GM13977 (cell line): Measurements from ENCODE around the gene ALPK1.

Experiments used
- DNase-seq: peaks from one replicate; pipeline ENCODE4 v3.0.0; 2012; ENCODE audit warnings: low spot score
- in situ Hi-C: fragments of 300-500 bp; cut with MboI; formaldehyde crosslinking; loops from one replicate; pipeline ENCODE4 v1.12.0; 2022; ENCODE audit warnings: low sequenced_read_pairs, low pct_unique_long_range_greater_than_20kb, mixed read lengths, inconsistent platforms; ENCODE audit not compliant: unreplicated experiment
- TF ChIP-seq, protein P1 (sequence below): IDR thresholded peaks from 2 replicates; pipeline ENCODE4 v1.5.1; 2012; ENCODE audit warnings: mild to moderate bottlenecking, control low read depth; ENCODE audit not compliant: insufficient read depth; ENCODE audit errors: extremely low read depth, missing control alignments

The ALPK1 gene

DNA sequence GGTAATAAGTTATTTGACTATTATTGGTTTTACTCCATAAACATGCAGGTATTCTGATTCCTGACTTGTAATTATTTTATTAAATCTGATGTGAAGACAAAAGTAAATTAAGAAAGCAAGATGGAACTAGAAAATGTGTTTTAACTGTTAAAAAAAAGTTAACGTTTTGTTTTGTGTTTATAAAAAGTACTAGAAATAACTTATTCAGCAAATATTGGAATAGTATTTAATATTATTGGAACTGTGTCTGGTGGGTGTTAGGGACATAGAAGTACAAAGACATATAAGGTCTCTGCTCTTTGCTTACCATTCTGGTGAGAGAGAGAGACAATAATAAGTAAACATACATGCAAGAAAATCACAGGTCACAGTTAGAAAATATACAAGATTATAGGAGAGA is 27.1 kb upstream of the ALPK1 start:
- TF ChIP-seq, protein P1, sequence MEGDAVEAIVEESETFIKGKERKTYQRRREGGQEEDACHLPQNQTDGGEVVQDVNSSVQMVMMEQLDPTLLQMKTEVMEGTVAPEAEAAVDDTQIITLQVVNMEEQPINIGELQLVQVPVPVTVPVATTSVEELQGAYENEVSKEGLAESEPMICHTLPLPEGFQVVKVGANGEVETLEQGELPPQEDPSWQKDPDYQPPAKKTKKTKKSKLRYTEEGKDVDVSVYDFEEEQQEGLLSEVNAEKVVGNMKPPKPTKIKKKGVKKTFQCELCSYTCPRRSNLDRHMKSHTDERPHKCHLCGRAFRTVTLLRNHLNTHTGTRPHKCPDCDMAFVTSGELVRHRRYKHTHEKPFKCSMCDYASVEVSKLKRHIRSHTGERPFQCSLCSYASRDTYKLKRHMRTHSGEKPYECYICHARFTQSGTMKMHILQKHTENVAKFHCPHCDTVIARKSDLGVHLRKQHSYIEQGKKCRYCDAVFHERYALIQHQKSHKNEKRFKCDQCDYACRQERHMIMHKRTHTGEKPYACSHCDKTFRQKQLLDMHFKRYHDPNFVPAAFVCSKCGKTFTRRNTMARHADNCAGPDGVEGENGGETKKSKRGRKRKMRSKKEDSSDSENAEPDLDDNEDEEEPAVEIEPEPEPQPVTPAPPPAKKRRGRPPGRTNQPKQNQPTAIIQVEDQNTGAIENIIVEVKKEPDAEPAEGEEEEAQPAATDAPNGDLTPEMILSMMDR: no peak
- no peak for DNase-seq
- in situ Hi-C loops: no loop called here

DNA sequence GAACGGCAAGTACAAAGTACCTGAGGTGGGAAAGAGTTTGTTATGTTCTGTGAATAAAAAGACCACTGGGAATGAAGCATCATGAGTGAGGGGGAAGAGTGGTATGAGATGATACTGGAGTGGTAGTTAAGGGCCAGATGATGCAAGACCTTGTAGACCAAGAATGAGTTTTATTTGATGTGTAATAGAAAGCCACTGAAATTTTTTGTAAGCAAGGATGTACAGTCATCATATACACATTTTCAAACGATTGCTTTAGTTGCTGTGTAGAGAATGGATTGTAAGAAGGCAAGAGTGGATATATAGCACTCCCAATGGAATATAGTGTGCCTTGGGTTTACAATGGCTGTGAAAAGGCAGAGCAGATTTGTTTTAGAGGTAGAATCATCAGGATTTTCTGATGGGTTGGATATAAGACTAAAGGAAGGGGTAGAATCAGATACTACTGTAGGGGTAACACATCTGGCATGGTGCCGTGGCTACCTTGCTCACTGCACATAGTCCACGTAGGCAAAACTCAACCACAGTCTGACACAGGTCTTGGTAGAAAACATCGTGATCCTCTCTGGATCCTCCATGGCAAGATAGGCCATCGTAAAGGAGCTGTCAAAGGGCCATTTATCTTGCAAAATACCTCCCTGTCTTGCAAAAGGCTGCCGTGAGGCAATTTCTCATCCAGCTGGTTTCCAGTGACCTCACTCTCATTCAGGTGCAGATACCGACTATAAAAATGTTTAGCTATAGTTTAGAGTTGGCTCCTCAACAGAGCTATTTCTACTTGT is 26.3 kb upstream of the ALPK1 start:
- TF ChIP-seq, protein P1: no peak
- DNase-seq: no peak
- in situ Hi-C loops: no loop called here

DNA sequence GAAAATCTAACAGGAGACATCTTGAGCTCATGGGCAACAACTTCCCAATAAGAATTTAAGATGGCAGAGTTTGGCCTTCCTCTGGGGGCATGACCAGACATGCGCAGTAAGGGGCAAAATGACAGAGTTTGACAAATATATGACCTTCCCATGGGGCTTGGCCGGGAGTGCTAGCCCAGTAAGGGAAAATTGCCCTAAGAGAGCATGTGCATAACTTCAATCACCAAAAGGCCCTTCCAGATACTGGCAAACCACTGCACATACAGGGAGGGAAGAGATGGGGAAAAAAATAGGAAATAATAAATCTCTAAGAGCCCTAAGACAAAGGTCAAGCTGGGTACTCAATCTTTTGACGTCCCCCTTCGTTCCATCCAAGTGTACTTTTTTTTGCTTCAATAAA is 24.9 kb upstream of the ALPK1 start:
- no peak for DNase-seq
- in situ Hi-C loops: no loop called here
- TF ChIP-seq, protein P1: no peak

DNA sequence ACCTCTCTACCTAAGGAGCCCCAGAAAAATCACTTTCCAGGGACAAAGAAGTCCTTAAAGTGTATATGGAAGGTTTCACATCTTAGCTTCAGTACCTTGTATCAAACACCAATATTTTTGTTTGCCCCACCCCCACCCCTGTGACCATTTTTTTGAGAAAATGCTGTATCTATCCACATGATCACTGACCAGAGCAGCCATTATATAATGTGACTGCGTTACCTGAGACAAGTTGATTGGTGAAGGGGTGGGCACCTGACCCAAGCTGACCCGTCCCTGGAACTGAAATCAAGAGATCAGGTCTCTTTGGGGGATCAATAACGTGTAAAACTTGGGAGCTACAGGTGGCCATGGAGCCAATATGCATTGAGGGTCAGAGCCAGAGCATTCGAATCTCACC is 22.2 kb upstream of the ALPK1 start:
- TF ChIP-seq, protein P1: no peak
- in situ Hi-C loops: no loop called here
- no peak for DNase-seq

DNA sequence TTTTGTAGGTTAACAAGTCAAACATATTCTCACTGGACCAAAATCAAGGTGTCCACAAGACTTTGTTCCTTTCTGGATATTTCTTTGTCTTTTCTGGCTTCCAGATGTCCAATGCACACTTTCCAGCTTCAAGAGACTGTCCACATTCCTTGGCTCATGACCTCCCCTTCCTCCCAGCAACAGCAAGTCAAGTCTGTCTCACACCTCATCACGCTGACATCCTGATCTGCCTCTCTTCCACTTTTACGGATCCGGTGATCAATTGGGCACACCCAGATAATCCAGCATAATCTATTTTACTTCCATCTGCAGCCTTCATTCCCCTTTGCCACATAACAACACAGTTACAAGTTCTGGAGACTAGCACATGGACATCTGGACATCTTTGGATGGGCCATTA is 21.1 kb upstream of the ALPK1 start:
- no peak for DNase-seq
- in situ Hi-C loops: no loop called here

DNA sequence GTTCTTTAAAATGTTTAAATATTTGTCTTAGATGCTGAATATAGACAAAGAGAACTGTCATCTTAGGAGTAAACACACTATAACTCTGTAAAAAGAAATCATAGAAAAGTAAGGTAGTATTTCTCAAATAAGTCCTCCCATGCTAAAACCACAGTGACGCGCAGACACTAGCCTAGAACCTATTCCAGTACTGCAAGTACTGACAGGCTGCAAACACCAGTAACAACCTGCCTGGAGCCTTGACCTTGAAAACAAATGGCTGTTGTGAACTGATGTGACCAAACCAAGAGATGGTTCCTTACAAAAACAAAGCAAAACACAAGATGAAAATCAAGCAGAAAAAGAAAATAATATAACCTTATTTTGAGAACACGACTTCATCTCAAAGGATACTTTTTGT is 19.9 kb upstream of the ALPK1 start:
- TF ChIP-seq, protein P1: no peak
- DNase-seq: no peak
- in situ Hi-C loops: no loop called here

More for the DNA sequence above, 21.1 kb upstream of the ALPK1 start:
- TF ChIP-seq, protein P1: no peak
